OCI-M2 (cell line): ENCODE data around the gene PLA2G4E.

Experiments used
- DNase-seq: peaks from one replicate; lab custom pipeline; 2025; ENCODE audit not compliant: unreplicated experiment; lab: John Stamatoyannopoulos, UW

Gene PLA2G4E

DNA sequence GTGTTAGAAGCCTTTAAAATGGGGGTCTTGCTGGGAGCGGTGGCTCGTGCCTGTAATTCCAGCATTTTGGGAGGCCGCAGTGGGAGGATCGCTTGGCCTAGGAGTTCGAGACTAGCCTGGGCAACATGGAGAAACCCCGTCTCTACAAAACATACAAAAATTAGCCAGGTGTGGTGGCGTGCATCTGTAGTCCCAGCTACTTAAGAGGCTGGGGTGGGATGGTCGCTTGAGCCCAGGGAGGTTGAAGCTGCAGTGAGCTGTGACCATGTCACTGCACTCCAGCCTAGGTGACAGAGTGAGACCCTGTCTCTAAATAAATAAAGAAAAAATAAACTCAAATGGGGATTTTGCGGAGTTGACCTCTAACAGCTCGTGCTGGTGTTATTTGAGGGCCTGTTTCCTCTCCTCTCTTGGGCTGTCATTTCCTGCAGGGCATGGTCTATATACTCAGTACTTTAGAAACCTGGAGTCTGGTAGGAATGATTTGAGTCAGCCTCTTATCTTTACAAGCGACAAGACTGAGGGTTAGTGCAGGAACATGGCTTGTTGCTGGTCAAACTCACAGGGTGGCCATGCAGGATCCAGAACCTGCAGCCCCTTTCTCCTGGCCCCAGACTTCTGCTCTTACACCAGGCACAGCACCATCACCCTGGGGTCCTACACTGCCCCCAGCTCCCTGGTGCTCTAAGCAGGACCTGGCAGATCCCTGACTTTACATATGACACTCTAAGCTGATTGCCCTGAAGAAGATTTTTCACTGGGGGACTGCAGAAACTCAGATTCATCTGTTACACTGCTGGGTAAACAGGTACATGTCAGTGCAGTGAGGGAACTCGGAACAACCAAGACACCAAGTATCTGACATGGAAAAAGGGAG, 63.6 kb downstream of the PLA2G4E start:
- no peak for DNase-seq

- DNase-seq, result no peak
Observed at GRCh38 chr15:41955807-41956525, 64.9 kb downstream of the PLA2G4E start.

GRCh38 chr15:41955100-41955499, 65.7 kb downstream of the PLA2G4E start:
- no peak for DNase-seq

DNA sequence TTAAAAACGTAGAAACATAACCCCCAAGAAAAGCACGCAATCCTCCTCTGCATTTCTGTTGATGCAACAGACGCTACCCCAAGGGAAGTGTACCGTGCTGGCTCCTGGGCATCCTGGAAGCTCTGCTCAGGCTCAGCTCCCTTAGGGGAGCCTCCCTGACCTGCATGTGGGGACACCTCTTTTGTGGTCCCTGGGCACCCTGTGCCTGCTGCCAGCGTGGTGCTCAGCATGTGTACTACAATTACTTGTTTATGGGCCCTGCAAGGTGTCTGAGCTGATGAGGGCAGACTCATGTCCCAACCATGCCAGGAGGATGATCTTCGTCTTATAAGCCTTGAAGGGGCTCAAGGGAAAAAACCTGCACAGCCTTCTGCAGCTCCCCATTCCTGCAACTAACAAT, 66.8 kb downstream of the PLA2G4E start:
- DNase-seq, result no peak

DNA sequence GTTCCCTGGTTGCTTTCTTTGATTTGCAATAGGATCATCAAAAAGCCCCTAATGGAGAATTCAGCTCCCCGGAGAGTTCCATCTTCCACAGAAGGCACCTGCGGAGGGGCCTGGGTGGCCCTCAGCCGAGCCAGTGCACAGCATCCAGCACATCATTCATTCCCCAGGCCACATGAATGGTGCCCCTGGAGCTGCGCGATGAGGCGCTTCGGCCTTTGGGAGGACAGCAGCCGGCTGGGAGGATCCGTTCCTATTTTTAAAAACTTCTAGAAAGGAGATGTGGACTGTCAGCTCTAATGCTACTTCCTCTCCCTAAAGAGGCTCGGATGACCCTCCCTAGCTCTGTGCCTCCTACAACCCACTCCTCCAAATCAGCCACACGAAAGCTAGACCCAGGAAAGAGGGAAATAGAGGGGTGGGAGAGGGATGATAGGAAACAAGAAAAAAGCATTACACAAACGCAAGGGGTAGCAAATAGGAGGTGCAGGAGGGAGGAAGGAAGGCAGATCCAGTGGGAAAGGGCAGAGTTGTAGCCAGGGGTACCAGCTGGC, 68.8 kb downstream of the PLA2G4E start:
- no peak for DNase-seq

DNA sequence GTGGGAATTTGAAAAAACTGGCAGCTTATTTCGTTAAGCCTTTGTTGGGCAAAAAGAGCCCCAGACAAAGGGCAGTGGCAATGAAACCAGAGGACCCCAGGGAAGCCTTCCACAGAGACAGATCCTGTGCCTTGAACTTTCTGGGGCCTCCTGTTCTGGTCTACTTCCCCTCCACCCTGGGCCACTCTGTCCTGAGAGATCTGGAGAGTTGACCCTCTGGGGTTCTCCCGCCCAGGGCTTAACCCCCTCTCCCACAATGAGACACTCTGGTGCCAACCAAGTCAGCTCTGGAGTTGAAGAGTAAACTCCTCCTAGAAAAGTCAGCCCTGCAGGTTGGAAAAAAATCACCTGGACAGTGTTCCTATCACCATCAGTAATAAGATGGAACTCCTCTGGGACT, 69.3 kb downstream of the PLA2G4E start:
- DNase-seq, result no peak

- no peak for DNase-seq
Observed at GRCh38 chr15:41950489-41950888, 70.4 kb downstream of the PLA2G4E start.

DNA sequence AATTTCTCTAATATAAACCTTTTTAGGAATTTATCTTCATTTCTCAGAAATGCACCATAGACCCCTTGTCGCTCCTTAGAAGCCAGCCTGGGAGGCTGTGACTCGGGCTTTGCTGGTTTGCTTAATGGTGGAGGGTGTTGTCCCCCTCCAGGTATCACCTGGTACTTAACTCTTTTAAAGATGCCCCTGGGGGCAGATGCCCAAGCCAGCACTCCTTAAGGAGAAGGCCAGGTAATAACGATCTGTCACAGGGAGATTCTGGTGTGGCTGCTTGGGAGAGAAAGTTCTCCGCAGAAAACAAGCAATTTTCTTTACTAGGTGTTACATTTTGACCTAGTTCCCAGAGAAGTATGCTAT, 70.7 kb downstream of the PLA2G4E start:
- no peak for DNase-seq

DNA sequence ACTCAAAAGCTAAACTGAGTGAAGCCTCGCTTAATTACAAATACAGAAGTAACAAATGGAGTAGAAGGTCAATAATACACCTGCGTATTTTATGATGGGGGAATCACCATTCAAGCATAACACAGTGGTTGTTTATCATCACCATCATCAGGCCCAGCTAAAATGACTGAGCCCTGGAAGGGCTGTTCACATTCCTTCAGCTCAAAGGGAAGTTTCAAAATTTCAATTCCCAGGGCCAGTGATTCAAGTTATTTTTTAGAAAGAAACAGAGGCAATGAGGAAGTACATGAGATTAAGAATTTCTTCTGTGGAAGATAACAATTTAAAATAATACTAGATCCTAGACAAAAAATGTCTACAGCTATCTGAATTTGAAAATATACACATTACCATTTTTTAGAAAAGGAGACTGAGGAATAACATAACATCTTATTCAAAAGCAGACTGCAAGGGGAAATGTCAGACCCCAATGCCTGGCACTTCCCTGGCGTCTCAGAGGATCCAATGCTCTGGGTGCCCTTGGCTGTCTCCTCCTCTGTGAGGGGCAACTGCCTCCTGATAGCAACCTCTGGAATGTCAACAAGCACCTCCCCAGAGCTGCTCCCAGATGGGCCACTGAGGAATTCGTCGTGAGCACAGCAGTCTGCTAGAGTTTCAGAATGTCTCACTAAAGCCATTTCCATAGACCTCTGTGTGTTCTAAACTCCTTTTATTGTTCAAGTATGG, 71.3 kb downstream of the PLA2G4E start:
- DNase-seq, result no peak

DNA sequence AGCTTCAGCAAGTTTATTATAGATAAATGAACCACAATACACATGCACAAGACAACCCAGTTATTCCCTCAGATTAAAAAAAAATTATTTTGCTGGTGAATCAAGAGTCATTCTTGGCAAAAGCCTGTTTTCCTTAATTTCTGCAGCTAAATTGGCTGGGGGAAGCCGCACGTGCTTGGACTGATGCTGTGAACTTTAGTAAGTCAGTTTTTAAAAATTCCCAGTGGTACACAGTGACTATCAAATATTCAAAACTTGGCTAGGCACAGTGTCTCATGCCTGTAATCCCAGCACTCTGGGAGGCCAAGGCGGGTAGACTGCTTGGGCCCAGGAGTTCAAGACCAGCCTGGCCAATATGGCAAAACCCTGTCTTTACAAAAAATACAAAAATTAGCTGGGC, 72.4 kb downstream of the PLA2G4E start:
- no peak for DNase-seq

DNA sequence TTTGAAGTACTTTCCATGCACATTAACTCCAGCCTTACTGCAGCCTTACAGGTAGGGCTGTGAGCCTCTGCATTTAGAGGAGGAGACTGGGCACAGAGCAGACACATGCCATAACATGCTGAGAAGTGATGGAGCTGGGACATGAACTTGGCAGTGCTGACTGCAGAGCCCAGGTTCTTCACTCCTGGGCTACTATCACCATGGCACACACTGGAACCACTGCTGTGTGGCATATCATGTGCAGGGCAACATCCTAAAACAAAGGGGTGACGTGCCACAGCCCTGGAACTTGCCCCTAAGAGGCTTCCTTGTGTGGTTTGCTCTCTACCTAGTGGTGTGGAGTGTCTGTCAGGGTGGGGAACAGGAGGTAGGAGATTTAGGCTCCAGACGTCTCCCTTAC, 73.9 kb downstream of the PLA2G4E start:
- DNase-seq, result no peak

GRCh38 chr15:41945731-41946130, 75.1 kb downstream of the PLA2G4E start:
- no peak for DNase-seq

GRCh38 chr15:41945221-41945620, 75.6 kb downstream of the PLA2G4E start:
- no peak for DNase-seq

DNA sequence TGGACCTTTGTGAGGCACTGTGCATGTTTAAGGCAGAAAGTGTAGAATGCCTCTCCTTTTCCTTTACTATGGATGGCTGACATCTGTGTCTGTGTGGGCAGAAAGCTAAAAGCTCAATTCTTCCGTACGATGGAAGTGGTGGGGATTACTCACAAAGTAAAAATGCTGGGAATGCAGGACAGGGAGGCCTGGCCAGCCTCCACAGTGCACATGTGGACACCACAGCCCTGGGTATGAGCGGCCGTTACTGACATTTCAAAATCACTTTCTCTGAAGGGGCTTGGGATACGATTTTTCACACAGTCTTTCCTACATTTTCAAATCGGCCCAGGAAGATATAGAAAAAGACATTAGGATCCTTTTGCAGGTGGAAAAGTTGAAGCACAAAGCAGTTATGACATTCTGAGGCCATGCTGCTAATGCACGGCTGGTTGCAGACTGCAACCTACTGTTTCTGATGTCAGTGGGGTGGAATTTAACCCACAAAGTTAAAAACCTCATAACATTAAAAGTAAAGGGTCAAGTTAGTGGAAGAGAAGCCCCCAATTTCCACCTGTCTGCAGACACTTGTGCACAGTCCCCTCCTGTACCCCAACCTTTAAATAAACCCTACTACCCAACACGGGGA, 76.4 kb downstream of the PLA2G4E start:
- no peak for DNase-seq

DNA sequence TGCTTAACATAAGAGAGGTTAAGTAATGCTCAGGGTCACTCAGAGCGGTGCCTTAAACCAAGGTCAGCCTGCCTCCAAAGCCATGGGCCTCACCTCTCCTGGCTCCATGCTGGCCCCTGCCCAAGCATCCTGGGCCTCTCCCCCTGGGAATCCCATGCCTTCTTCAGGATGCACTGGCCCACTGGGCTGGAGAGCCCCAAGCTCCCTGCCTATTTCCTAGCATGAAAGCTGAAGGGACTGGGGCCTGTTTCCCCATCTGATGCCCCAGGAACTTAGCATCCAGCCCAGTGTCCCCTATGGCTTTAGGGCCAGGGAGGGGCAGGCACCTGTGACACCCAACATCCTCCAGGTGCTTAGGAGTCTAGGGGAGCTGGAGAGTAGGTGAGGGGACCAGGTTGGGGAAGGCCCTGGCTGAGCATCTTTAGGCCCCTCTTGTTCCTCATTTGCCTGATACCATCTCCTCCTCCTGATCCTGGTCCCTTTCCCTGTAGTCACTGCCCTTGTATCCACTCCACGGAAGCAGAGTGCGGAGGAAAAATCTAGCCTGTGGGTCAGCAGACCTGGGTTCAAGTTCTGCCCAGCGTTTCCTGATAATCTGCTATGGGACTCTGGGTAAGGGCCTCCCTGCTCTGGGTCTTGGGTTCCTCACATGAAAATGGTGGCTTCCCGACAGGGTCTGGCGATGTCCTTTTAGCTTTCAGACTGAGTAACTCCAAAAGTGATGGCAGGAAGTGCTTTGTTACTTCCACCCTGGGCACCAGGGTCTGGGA, 77.1 kb downstream of the PLA2G4E start:
- no peak for DNase-seq

DNA sequence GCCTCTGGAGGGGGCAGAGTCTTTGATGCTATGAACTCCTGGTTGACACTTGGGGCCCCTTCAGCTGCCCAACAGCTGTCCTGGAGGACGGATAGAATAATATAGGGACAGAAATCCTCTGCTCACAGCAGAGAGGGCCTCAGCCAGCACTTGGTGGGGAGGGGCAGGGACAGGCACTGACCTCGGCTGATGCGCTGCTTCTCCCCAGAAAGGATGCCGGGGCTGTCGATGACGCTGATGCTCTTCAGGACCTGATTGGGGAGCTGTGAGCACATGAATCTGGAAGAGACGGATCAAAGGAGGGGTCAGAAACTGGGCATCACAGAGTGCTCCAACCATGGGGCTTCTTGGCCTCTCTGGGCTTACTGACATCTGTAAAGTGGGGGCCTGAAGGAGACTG, 78.0 kb downstream of the PLA2G4E start:
- no peak for DNase-seq

GRCh38 chr15:41941644-41942415, 79.0 kb downstream of the PLA2G4E start:
- no peak for DNase-seq

DNA sequence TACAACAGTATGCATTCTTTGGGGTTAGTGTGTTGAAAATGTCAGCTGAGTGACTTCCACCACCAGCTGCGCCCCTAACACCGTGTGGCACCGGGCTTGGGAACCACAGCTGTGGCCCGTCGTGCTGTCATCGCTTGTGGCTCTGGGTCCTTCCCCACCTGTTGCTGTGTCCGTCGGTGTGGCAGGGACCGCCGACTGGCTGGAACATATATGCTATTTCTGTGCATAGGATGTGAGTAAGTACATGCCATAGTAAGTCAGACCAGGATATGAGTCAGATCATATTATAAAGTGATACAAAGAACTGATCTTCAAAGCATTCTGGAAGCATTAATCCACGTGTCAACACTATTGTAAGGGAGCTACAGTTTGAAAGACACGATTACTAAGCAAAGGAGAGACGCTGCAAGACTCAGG, 80.4 kb downstream of the PLA2G4E start:
- no peak for DNase-seq

GRCh38 chr15:41939986-41940385, 80.9 kb downstream of the PLA2G4E start:
- DNase-seq, result no peak

DNA sequence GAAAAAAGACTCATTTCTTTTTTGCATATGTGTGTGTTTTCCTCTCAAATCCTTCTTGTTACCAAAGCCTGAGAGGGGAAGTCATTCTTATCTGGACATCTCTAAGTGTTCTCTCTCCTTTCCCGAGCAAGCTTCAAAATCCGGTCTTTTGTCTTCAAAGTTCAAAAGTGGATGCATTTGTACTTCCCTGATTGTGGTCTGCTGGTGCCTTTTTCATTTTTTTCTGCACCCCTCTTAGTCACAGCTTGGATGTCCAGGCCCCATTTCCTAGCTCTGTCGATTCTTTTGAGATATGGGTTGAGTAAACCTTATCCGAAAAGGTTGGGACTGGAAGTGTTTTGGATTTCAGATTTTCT, 83.3 kb downstream of the PLA2G4E start:
- DNase-seq, result no peak
